Activated T-helper 2 cell treated with anti-CD3 and anti-CD28 coated beads, Interferon-gamma antibody, Interleukin-2, Interleukin-4, amounts not matched to agents 10 μg/mL and 5 μg/mL and 100 μg/mL, durations not matched to agents 14 hours and 24 hours and 36 hours (primary cell): Measurements from ENCODE around the gene HTR1E. TPM values are rescaled to one million over a fixed set of nuclear protein-coding genes. Genes with fewer than 3 reads are reported as not detected.
"Not testable (repeated sequence)": the region's sequence is repeated elsewhere in the genome, so short reads cannot be mapped to it uniquely, and the experiment has no call there.

ENCODE experiments used
- DNase-seq: peaks from one replicate; pipeline ENCODE4 v3.0.0; 2021; ENCODE audit warnings: low spot score
- H3K27ac Mint-ChIP-seq: one replicate; pipeline ENCODE4 v1.8.0; 2021; ENCODE audit warnings: mixed read lengths
- H3K27me3 Mint-ChIP-seq: one replicate; pipeline ENCODE4 v1.8.0; 2021; ENCODE audit warnings: low read depth, mixed read lengths
- H3K36me3 Mint-ChIP-seq: one replicate; pipeline ENCODE4 v1.8.0; 2021; ENCODE audit warnings: low read depth, mixed read lengths
- H3K4me1 Mint-ChIP-seq: one replicate; pipeline ENCODE4 v1.8.0; 2021; ENCODE audit warnings: low read depth, mixed read lengths
- H3K4me3 Mint-ChIP-seq: one replicate; pipeline ENCODE4 v1.8.0; 2021; ENCODE audit warnings: low read depth, mild to moderate bottlenecking, moderate library complexity, mixed read lengths
- H3K9me3 Mint-ChIP-seq: one replicate; pipeline ENCODE4 v1.8.0; 2021; ENCODE audit warnings: mixed read lengths
- intact Hi-C: fragments of 100-400 bp; cut with micrococcal nuclease; formaldehyde crosslinking; loops from one replicate; pipeline ENCODE4 v1.15.1; 2023
- total RNA-seq: library from RNA; stranded (reverse); gene quantifications from 2 replicates; pipeline ENCODE4 v1.2.3, GENCODE V29; 2022

Gene HTR1E
- total RNA-seq, 1 donor from 2014 or later: not detected

DNA sequence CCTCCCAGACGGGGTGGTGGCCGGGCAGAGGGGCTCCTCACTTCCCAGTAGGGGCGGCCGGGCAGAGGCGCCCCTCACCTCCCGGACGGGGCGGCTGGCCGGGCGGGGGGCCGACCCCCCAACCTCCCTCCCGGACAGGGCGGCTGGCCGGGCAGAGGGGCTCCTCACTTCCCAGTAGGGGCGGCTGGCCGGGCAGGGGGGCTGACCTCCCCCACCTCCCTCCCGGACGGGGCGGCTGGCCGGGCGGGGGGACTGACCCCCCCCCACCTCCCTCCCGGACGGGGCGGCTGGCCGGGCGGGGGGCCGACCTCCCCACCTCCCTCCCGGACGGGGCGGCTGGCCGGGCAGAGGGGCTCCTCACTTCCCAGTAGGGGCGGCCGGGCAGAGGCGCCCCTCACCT, 72.3 kb downstream of the HTR1E start:
- H3K36me3 Mint-ChIP-seq, H3K27ac Mint-ChIP-seq, DNase-seq, H3K27me3 Mint-ChIP-seq, intact Hi-C loops, H3K4me1 Mint-ChIP-seq, H3K4me3 Mint-ChIP-seq, H3K9me3 Mint-ChIP-seq: not testable (repeated sequence)

- Mint-ChIP-seq H3K4me3 (no peak overlapping the region), H3K27ac (no peak overlapping the region), H3K36me3 (no peaks in the 10 kb centered on the region), H3K27me3 (no peaks in the 10 kb centered on the region), H3K4me1 (no peaks in the 10 kb centered on the region), H3K9me3 (no peaks in the 10 kb centered on the region)
- intact Hi-C loops: no loop called here
- no peak for DNase-seq
Measured at GRCh38 chr6:87012035-87012434, 74.7 kb downstream of the HTR1E start.

- no peak for DNase-seq
- intact Hi-C loops: no loop called here
- no peaks in the 10 kb centered on the region for H3K36me3 Mint-ChIP-seq
- H3K27ac Mint-ChIP-seq: no peak overlapping the region
- no peaks in the 10 kb centered on the region for H3K27me3 Mint-ChIP-seq
- no peak overlapping the region for H3K4me3 Mint-ChIP-seq
- no peaks in the 10 kb centered on the region for H3K9me3 Mint-ChIP-seq
- no peaks in the 10 kb centered on the region for H3K4me1 Mint-ChIP-seq
Measured at GRCh38 chr6:87012743-87013142, 75.4 kb downstream of the HTR1E start.

DNA sequence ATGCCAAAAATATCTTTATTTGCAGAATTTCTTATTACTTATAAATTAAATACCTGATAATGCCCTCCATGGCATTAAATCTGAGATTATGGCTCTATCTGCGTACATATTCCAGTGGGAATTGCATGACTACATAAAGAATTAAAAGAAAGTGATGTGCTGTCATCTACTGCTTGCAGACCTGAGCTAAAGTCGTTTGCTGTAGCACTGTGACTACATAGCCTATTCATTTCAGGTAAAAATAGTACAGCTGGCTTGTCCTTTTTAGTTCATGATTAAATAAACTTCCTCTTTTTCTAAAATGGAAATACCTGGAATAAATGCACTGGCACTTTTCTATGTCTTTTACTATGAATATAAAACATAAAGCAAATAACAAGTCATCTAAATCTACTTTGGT, 79.4 kb downstream of the HTR1E start:
- H3K27ac Mint-ChIP-seq: no peak overlapping the region
- intact Hi-C loops: no loop called here
- H3K27me3 Mint-ChIP-seq: peaks cover 5% of the 10 kb centered on the region
- no peaks in the 10 kb centered on the region for H3K36me3 Mint-ChIP-seq
- no peaks in the 10 kb centered on the region for H3K4me1 Mint-ChIP-seq
- no peak overlapping the region for H3K4me3 Mint-ChIP-seq
- H3K9me3 Mint-ChIP-seq: no peaks in the 10 kb centered on the region
- no peak for DNase-seq

DNA sequence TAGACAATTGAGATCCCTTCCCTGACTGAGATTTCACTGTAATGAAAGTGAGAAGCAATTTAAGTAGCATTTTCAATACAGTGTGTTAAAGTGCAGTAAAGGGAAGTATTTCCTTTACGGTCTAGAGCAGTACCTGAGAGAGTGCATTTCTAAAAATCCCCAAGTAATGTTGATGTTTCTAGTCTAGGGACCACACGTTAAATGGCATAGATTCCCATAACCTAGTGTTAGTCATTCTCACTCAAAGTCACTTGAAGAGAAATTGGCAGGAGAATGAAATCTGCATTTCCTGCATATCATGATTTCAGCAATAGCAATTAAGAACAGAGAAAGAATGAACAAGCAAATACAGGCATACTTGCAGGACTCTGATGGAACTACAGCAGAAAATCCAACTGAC, 89.7 kb downstream of the HTR1E start:
- Mint-ChIP-seq H3K36me3 (no peaks in the 10 kb centered on the region), H3K9me3 (no peaks in the 10 kb centered on the region), H3K4me3 (no peak overlapping the region), H3K27me3 (peaks cover 6% of the 10 kb centered on the region), H3K27ac (no peak overlapping the region), H3K4me1 (no peaks in the 10 kb centered on the region)
- intact Hi-C loops: no loop called here
- no peak for DNase-seq

GRCh38 chr6:87029711-87030314, 92.5 kb downstream of the HTR1E start:
- H3K27ac Mint-ChIP-seq: no peak overlapping the region
- H3K27me3 Mint-ChIP-seq: peaks cover 5% of the 10 kb centered on the region
- no peaks in the 10 kb centered on the region for H3K36me3 Mint-ChIP-seq
- no peaks in the 10 kb centered on the region for H3K4me1 Mint-ChIP-seq
- H3K4me3 Mint-ChIP-seq: no peak overlapping the region
- no peaks in the 10 kb centered on the region for H3K9me3 Mint-ChIP-seq
- intact Hi-C loops: no loop called here
- no peak for DNase-seq

DNA sequence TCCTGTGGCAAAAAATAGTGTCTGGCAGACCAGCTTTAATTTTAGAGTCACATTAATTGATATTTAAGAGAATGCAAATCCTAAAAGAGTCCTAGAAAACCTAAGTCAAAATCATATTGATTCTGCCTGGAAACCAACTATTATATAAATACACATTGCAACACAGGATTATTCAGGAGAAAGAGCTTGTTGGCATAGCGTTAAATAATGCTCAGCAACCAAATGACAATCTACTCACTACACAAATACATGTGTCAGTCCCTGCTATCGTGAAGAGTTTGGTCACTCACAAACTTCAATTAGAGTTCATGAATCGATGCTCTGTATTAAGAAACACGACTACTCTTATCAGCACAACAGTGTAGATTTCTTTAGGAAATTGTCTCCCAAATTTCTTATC, 103.4 kb downstream of the HTR1E start:
- DNase-seq: no peak
- Mint-ChIP-seq H3K4me1 (no peaks in the 10 kb centered on the region), H3K4me3 (no peak overlapping the region), H3K36me3 (no peaks in the 10 kb centered on the region), H3K27me3 (no peaks in the 10 kb centered on the region), H3K9me3 (no peaks in the 10 kb centered on the region), H3K27ac (no peak overlapping the region)
- intact Hi-C loops: no loop called here

DNA sequence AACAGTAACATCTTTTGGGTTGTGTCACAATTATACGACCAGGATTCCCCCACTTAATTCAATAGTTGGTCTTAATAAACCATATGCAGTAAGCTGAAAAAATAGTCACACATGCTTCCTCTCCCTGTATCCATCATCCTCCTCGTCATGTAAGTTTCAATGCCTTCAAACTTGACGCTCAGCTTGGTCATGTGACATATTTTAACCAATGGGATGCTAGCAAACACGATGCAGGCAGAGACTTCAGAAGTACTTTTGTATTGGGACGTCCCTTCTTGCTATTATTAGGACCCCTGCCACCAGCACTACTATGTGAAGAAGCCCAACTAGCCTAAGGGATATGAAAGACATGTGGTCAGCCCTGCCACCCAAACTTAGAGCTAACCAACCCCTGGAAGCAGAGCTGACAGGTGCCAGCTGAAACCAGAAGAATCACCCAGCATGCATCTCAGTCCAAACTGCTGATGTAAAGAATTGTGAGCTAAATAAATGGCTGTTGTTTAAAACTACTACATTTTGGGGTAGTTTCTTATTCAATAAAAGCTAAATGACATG, 108.3 kb downstream of the HTR1E start:
- Mint-ChIP-seq H3K27ac (no peak overlapping the region), H3K4me1 (no peaks in the 10 kb centered on the region), H3K36me3 (no peaks in the 10 kb centered on the region), H3K27me3 (peaks cover 13% of the 10 kb centered on the region), H3K9me3 (no peaks in the 10 kb centered on the region), H3K4me3 (no peak overlapping the region)
- intact Hi-C loops: no loop called here
- DNase-seq: no peak

DNA sequence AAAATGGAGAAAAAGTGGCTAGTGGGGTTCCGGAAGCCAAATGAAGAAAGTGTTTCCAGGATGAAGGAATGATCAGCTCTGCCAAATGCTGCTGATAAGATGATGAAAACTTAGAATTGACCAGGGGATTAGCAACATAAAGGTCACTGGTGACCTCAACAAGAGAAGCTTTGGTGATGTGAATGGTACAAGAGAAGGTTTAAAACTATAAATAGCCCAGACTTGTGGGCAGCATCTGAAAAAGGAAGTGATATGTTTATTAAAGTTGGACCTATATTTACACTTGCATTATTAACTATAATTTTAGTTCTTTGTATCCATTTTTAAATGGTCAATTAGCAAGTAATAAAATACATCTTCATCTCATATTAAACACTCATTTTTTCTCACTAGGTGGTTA, 112.5 kb downstream of the HTR1E start:
- Mint-ChIP-seq H3K27me3 (peaks cover 13% of the 10 kb centered on the region), H3K4me1 (no peaks in the 10 kb centered on the region), H3K4me3 (no peak overlapping the region), H3K9me3 (no peaks in the 10 kb centered on the region), H3K36me3 (no peaks in the 10 kb centered on the region), H3K27ac (no peak overlapping the region)
- intact Hi-C loops: no loop called here
- DNase-seq: no peak

DNA sequence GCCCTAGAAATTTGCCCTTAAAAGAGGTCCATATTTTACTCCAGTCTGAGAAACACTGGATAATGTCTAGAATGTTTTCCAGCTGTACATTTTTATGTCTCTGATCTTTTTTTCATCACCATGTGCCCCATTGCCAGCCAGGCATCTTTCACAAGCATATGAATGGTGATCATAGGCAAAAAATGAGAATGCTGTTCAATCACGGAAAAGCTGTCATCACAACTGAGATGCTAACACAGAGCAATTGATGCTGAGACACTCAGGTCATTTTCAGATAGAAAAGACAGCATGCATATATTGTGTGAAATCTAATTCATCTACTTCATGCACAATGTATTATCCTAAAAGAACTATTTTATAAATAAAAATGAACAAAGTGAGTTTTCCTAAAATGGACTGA, 116.0 kb downstream of the HTR1E start:
- H3K9me3 Mint-ChIP-seq: no peaks in the 10 kb centered on the region
- no peak for DNase-seq
- intact Hi-C loops: no loop called here
- H3K27ac Mint-ChIP-seq: no peak overlapping the region
- no peak overlapping the region for H3K4me3 Mint-ChIP-seq
- no peaks in the 10 kb centered on the region for H3K4me1 Mint-ChIP-seq
- peaks cover 13% of the 10 kb centered on the region for H3K27me3 Mint-ChIP-seq
- no peaks in the 10 kb centered on the region for H3K36me3 Mint-ChIP-seq

DNA sequence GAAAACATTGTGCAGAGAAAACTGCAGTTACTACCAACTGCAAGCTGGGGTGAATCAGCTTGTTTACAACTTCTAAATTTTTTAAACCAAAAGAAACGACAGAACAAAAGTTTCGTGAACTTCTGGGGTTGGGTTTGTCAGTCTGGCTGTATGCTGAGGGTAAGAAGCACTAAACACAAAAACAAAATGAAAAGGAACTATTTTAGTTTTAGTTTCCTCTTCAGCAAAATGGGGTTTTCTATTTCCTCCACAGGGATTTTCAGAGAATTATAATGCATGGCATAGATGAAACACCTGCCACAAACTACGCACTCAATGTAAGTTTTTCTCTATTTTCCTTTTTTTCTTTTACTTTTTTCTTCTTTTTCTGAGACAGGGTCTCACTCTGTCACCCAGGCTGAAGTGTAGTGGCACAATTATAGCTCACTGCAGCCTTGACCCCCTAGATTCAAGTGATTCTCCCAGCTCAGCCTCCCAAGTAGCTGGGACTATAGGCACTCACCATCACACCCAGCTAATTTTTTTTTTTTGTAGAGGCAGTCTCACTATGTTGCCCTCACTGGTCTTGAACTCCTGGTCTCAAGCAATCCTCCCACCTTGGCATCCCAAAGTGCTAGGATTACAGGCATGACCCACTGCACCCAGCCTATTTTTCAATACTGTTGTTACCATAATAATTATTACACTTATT, 117.0 kb downstream of the HTR1E start:
- no peaks in the 10 kb centered on the region for H3K9me3 Mint-ChIP-seq
- H3K4me3 Mint-ChIP-seq: no peak overlapping the region
- intact Hi-C loops: no loop called here
- H3K36me3 Mint-ChIP-seq: no peaks in the 10 kb centered on the region
- no peaks in the 10 kb centered on the region for H3K4me1 Mint-ChIP-seq
- H3K27me3 Mint-ChIP-seq: peaks cover 5% of the 10 kb centered on the region
- DNase-seq: no peak
- no peak overlapping the region for H3K27ac Mint-ChIP-seq

DNA sequence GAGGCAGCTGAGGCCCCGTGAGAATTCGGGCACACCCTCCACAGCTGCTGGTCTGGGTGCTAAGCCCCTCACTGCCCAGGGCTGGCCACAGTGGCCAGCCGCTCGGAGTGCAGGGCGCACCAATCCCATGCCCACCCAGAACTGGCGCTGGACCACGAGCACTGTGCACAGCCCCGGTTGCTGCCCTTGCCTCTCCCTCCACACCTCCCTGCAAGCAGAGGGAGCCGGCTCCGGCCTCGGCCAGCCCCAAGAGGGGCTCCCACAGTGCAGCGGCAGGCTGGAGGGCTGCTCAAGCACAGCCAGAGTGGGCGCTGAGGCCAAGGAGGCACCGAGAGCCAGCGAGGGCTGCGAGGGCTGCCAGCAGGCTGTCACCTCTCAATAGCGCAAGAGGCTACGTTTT, 122.6 kb downstream of the HTR1E start:
- DNase-seq: no peak
- H3K4me3 Mint-ChIP-seq: no peak overlapping the region
- no peak overlapping the region for H3K27ac Mint-ChIP-seq
- no peaks in the 10 kb centered on the region for H3K4me1 Mint-ChIP-seq
- H3K36me3 Mint-ChIP-seq: no peaks in the 10 kb centered on the region
- intact Hi-C loops: no loop called here
- H3K9me3 Mint-ChIP-seq: no peaks in the 10 kb centered on the region
- H3K27me3 Mint-ChIP-seq: peaks cover 19% of the 10 kb centered on the region

GRCh38 chr6:87065117-87065516, 127.8 kb downstream of the HTR1E start:
- no peak overlapping the region for H3K4me3 Mint-ChIP-seq
- no peaks in the 10 kb centered on the region for H3K9me3 Mint-ChIP-seq
- DNase-seq: no peak
- H3K4me1 Mint-ChIP-seq: peaks cover 3% of the 10 kb centered on the region
- no peak overlapping the region for H3K27ac Mint-ChIP-seq
- intact Hi-C loops: no loop called here
- H3K36me3 Mint-ChIP-seq: no peaks in the 10 kb centered on the region
- H3K27me3 Mint-ChIP-seq: peaks cover 32% of the 10 kb centered on the region
